ENCODE measurements around the gene CST1. TPM values are rescaled to one million over a fixed set of nuclear protein-coding genes. Genes with fewer than 3 reads are reported as not detected.

The CST1 gene
- total RNA-seq, 1 donor from 2014 or later: not detected

- Histone ChIP-seq H3K4me3 (ENCODE audit: insufficient read depth, low read depth, low read length) (no peak overlapping the region), H3K79me2 (ENCODE audit: insufficient read depth, low read length) (no peaks in the 10 kb centered on the region), H3K4me1 (ENCODE audit: insufficient read depth, low read length) (peaks cover 6% of the 10 kb centered on the region), H3K4me2 (ENCODE audit: low read length) (peak overlapping the region; percentile 8), H3K27ac (ENCODE audit: low read depth, low read length) (no peak overlapping the region), H4K20me1 (ENCODE audit: insufficient read depth, low read length) (no peaks in the 10 kb centered on the region), H3K9me3 (ENCODE audit: insufficient read depth, low read depth, low read length) (no peaks in the 10 kb centered on the region), H3K27me3 (ENCODE audit: insufficient read depth, low read length) (no peaks in the 10 kb centered on the region), H3K36me3 (ENCODE audit: insufficient read depth, low read length) (no peaks in the 10 kb centered on the region), H3K9ac (ENCODE audit: low read length) (no peak overlapping the region), H2AFZ (ENCODE audit: low read depth, low read length) (no peak overlapping the region)
- DNase-seq (ENCODE audit: low read depth): no peak
- Mint-ChIP-seq H3K4me3 (ENCODE audit: unreplicated experiment) (no peak overlapping the region), H3K27me3 (ENCODE audit: low read depth, unreplicated experiment) (peaks cover 13% of the 10 kb centered on the region), H3K4me1 (ENCODE audit: low read depth, unreplicated experiment) (peaks cover 17% of the 10 kb centered on the region), H3K9me3 (ENCODE audit: unreplicated experiment) (peaks cover 8% of the 10 kb centered on the region), H3K27ac (ENCODE audit: unreplicated experiment) (peak overlapping the region; percentile 14), H3K36me3 (ENCODE audit: low read depth, unreplicated experiment) (no peaks in the 10 kb centered on the region)
- FAIRE-seq: no peak
- TF ChIP-seq CTCF (IDR thresholded peaks at IDR 0.05; ENCODE audit: insufficient read depth, low read depth, low read length) (no peak), EZH2 (IDR thresholded peaks at IDR 0.05; ENCODE audit: insufficient read depth, low read length) (no peak)
Observed at GRCh38 chr20:23754731-23755130, 4.0 kb upstream of the CST1 start.

GRCh38 chr20:23753589-23753988, 2.9 kb upstream of the CST1 start:
- FAIRE-seq (no peak), DNase-seq (ENCODE audit: low read depth) (no peak)
- Mint-ChIP-seq H3K27ac (ENCODE audit: unreplicated experiment) (no peak overlapping the region), H3K36me3 (ENCODE audit: low read depth, unreplicated experiment) (no peaks in the 10 kb centered on the region), H3K4me3 (ENCODE audit: unreplicated experiment) (no peak overlapping the region), H3K4me1 (ENCODE audit: low read depth, unreplicated experiment) (peaks cover 17% of the 10 kb centered on the region), H3K27me3 (ENCODE audit: low read depth, unreplicated experiment) (peaks cover 8% of the 10 kb centered on the region), H3K9me3 (ENCODE audit: unreplicated experiment) (peaks cover 8% of the 10 kb centered on the region)
- Histone ChIP-seq H3K27ac (ENCODE audit: low read depth, low read length) (no peak overlapping the region), H3K36me3 (ENCODE audit: insufficient read depth, low read length) (no peaks in the 10 kb centered on the region), H3K79me2 (ENCODE audit: insufficient read depth, low read length) (no peaks in the 10 kb centered on the region), H3K9ac (ENCODE audit: low read length) (no peak overlapping the region), H3K9me3 (ENCODE audit: insufficient read depth, low read depth, low read length) (no peaks in the 10 kb centered on the region), H2AFZ (ENCODE audit: low read depth, low read length) (no peak overlapping the region), H4K20me1 (ENCODE audit: insufficient read depth, low read length) (no peaks in the 10 kb centered on the region), H3K4me2 (ENCODE audit: low read length) (no peak overlapping the region), H3K4me1 (ENCODE audit: insufficient read depth, low read length) (peaks cover 6% of the 10 kb centered on the region), H3K27me3 (ENCODE audit: insufficient read depth, low read length) (no peaks in the 10 kb centered on the region), H3K4me3 (ENCODE audit: insufficient read depth, low read depth, low read length) (no peak overlapping the region)
- TF ChIP-seq EZH2 (IDR thresholded peaks at IDR 0.05; ENCODE audit: insufficient read depth, low read length): no peak
- TF ChIP-seq CTCF (IDR thresholded peaks at IDR 0.05; ENCODE audit: insufficient read depth, low read depth, low read length): no peak

DNA sequence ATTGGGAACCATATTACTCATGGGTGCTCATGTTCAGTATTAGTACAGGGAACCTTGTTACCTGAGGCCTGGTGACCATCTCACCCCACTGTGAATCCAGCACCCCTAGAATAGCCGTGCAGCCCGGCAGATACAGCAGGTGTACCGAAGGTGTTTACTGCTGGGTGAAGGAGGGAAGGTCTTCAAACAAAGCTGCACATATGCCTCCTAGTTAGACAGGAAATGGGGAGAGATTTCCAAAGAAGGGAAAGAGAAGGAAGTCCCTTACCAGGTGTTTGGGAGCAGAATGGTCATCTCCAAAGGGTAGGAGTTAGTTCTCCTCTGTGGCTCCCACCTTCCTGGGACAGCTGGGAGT, 2.4 kb upstream of the CST1 start:
- H3K4me1 Mint-ChIP-seq (ENCODE audit: low read depth, unreplicated experiment): peaks cover 17% of the 10 kb centered on the region
- DNase-seq (ENCODE audit: low read depth) (no peak), FAIRE-seq (no peak)
- H3K4me3 Mint-ChIP-seq (ENCODE audit: unreplicated experiment): no peak overlapping the region
- Histone ChIP-seq H3K9me3 (ENCODE audit: insufficient read depth, low read depth, low read length) (no peaks in the 10 kb centered on the region), H3K9ac (ENCODE audit: low read length) (no peak overlapping the region), H3K79me2 (ENCODE audit: insufficient read depth, low read length) (no peaks in the 10 kb centered on the region), H3K4me3 (ENCODE audit: insufficient read depth, low read depth, low read length) (no peak overlapping the region), H3K27ac (ENCODE audit: low read depth, low read length) (no peak overlapping the region), H4K20me1 (ENCODE audit: insufficient read depth, low read length) (no peaks in the 10 kb centered on the region), H2AFZ (ENCODE audit: low read depth, low read length) (no peak overlapping the region), H3K27me3 (ENCODE audit: insufficient read depth, low read length) (no peaks in the 10 kb centered on the region), H3K36me3 (ENCODE audit: insufficient read depth, low read length) (no peaks in the 10 kb centered on the region), H3K4me2 (ENCODE audit: low read length) (no peak overlapping the region), H3K4me1 (ENCODE audit: insufficient read depth, low read length) (peaks cover 6% of the 10 kb centered on the region)
- peaks cover 5% of the 10 kb centered on the region for H3K9me3 Mint-ChIP-seq (ENCODE audit: unreplicated experiment)
- no peaks in the 10 kb centered on the region for H3K36me3 Mint-ChIP-seq (ENCODE audit: low read depth, unreplicated experiment)
- H3K27ac Mint-ChIP-seq (ENCODE audit: unreplicated experiment): no peak overlapping the region
- TF ChIP-seq CTCF (IDR thresholded peaks at IDR 0.05; ENCODE audit: insufficient read depth, low read depth, low read length) (no peak), EZH2 (IDR thresholded peaks at IDR 0.05; ENCODE audit: insufficient read depth, low read length) (no peak)
- peaks cover 9% of the 10 kb centered on the region for H3K27me3 Mint-ChIP-seq (ENCODE audit: low read depth, unreplicated experiment)
